SU-DHL-6 (cell line): ENCODE measurements around the gene LZTR1.

ENCODE experiments used
- CTCF ChIP-seq: fragments of 200-600 bp; sonication (generic); IDR thresholded peaks from one replicate; pipeline ENCODE4 v1.5.1; 2017; ENCODE audit warnings: antibody characterized with exemption, mild to moderate bottlenecking, low read length, moderate library complexity; ENCODE audit not compliant: insufficient read depth, poor library complexity, severe bottlenecking
- EZH2phosphoT487 ChIP-seq: fragments of 200-600 bp; sonication (generic), shearing (Covaris generic); conservative IDR thresholded peaks from 2 replicates; pipeline ENCODE4 v1.6.1; 2018; ENCODE audit warnings: mild to moderate bottlenecking, antibody characterized with exemption, low read length, moderate library complexity, mixed read lengths

- no peak for TF ChIP-seq CTCF
- no peak for TF ChIP-seq EZH2phosphoT487
Observed at GRCh38 chr22:20946991-20947390, 35.1 kb upstream of the LZTR1 start.
